Uterus (tissue), 4 donors: Measurements from ENCODE around the gene SPRR2B. TPM values are rescaled to one million over a fixed set of nuclear protein-coding genes. Genes with fewer than 3 reads are reported as not detected.
"Not testable (repeated sequence)": the region's sequence is repeated elsewhere in the genome, so short reads cannot be mapped to it uniquely, and the experiment has no call there.

Source experiments
- DNase-seq, 2 donors: peaks; one replicate each; pipeline ENCODE4 v3.0.0-alpha.2; 2019 to 2020
- H3K27ac ChIP-seq, 2 donors: fragments of 200-600 bp; sonication (generic); 1 replicate in 1 of 2; 2 replicates in 1 of 2; pipeline ENCODE4 v1.5.1; 2016 to 2018
- H3K27me3 ChIP-seq, 2 donors: fragments of 200-600 bp; sonication (generic); one replicate each; pipeline ENCODE4 v1.5.1; 2018 to 2019; ENCODE audit warnings: control low read depth in 1 of 2
- H3K36me3 ChIP-seq, 2 donors: fragments of 200-600 bp; sonication (generic); one replicate each; pipeline ENCODE4 v1.5.1; 2019; ENCODE audit warnings: control low read depth in 1 of 2
- H3K4me1 ChIP-seq, 2 donors: fragments of 200-600 bp; sonication (generic); one replicate each; pipeline ENCODE4 v1.5.1; 2018 to 2019; ENCODE audit warnings: control low read depth in 1 of 2
- H3K4me3 ChIP-seq, 2 donors: fragments of 200-600 bp; sonication (generic); 1 replicate in 1 of 2; 2 replicates in 1 of 2; pipeline ENCODE4 v1.5.1; 2018 to 2019; ENCODE audit warnings: mild to moderate bottlenecking in 1 of 2
- H3K9me3 ChIP-seq, 2 donors: fragments of 200-600 bp; sonication (generic); one replicate each; pipeline ENCODE4 v1.5.1; 2019; ENCODE audit warnings: control low read depth in 1 of 2
- CTCF ChIP-seq, 4 experiments: fragments of 200-600 bp in 2 of 4; fragments of 450-650 bp in 2 of 4; sonication (generic) in 2 of 4; IDR thresholded peaks; one replicate each; pipeline ENCODE4 v1.5.1; 2016 to 2019; ENCODE audit warnings: antibody characterized with exemption in 4 of 4, mild to moderate bottlenecking in 2 of 4, moderate library complexity in 1 of 4
- POLR2A ChIP-seq, 2 donors: fragments of 450-650 bp; IDR thresholded peaks; one replicate each; pipeline ENCODE4 v1.6.1; 2016; ENCODE audit warnings: antibody characterized with exemption in 2 of 2, mild to moderate bottlenecking in 1 of 2, moderate library complexity in 1 of 2
- intact Hi-C: fragments of 100-400 bp; cut with DNase I; formaldehyde crosslinking; loops from one replicate; pipeline ENCODE4 v1.15.1; 2023; ENCODE audit warnings: low total_unique reads
- small RNA-seq: library from RNA; depleted of rRNA; stranded (forward); fragments of <200 nt; gene quantifications from one replicate; pipeline ENCODE3, GENCODE V24; 2016
- total RNA-seq, 4 donors: library from RNA; depleted of rRNA in 3 of 4; stranded (reverse); fragments of >200 nt in 3 of 4; gene quantifications; one replicate each; pipeline versions ENCODE4 v1.1.0 to v1.2.4, GENCODE V29; 2014 to 2023
- donor health status: DM: yes; HTN: yes; CAD: no.

SPRR2B gene
- total RNA-seq, 4 donors from 2014 or later = not detected

- no peaks in the 10 kb centered on the region for H3K27me3 ChIP-seq
- no peaks in the 10 kb centered on the region for H3K4me1 ChIP-seq
- intact Hi-C loops = no loop called here
- H3K27ac ChIP-seq = no peak overlapping the region
- TF ChIP-seq POLR2A (IDR thresholded peaks at IDR 0.05) = no peak
- TF ChIP-seq CTCF (IDR thresholded peaks at IDR 0.05) = no peak
- H3K4me3 ChIP-seq = no peak overlapping the region
- H3K9me3 ChIP-seq = no peaks in the 10 kb centered on the region
- H3K36me3 ChIP-seq = no peaks in the 10 kb centered on the region
- no peak for DNase-seq
Observed at GRCh38 chr1:153025797-153026196, 45.6 kb downstream of the SPRR2B start.

GRCh38 chr1:153024413-153024812 lies 47.0 kb downstream of the SPRR2B start:
- no peak overlapping the region for H3K27ac ChIP-seq
- TF ChIP-seq CTCF (IDR thresholded peaks at IDR 0.05) = no peak
- TF ChIP-seq POLR2A (IDR thresholded peaks at IDR 0.05) = no peak
- H3K4me3 ChIP-seq = no peak overlapping the region
- no peaks in the 10 kb centered on the region for H3K27me3 ChIP-seq
- no peaks in the 10 kb centered on the region for H3K9me3 ChIP-seq
- H3K4me1 ChIP-seq = no peaks in the 10 kb centered on the region
- DNase-seq = no peak
- H3K36me3 ChIP-seq = no peaks in the 10 kb centered on the region
- intact Hi-C loops = no loop called here

- Histone ChIP-seq H3K27me3 (no peaks in the 10 kb centered on the region), H3K4me1 (no peaks in the 10 kb centered on the region), H3K9me3 (no peaks in the 10 kb centered on the region), H3K36me3 (no peaks in the 10 kb centered on the region), H3K27ac (no peak overlapping the region), H3K4me3 (no peak overlapping the region)
- intact Hi-C loops = no loop called here
- no peak for DNase-seq
- TF ChIP-seq POLR2A (IDR thresholded peaks at IDR 0.05) = no peak
- no peak for TF ChIP-seq CTCF (IDR thresholded peaks at IDR 0.05)
Observed at GRCh38 chr1:153023109-153023508, 48.3 kb downstream of the SPRR2B start.

GRCh38 chr1:153022340-153022739 lies 49.1 kb downstream of the SPRR2B start:
- H3K27ac ChIP-seq, intact Hi-C loops, H3K9me3 ChIP-seq, DNase-seq, H3K4me1 ChIP-seq, H3K27me3 ChIP-seq, H3K4me3 ChIP-seq, H3K36me3 ChIP-seq: not testable (repeated sequence)

GRCh38 chr1:153021829-153022228 lies 49.6 kb downstream of the SPRR2B start:
- H3K4me3 ChIP-seq, DNase-seq, H3K36me3 ChIP-seq, H3K27me3 ChIP-seq, H3K9me3 ChIP-seq, intact Hi-C loops, H3K4me1 ChIP-seq, H3K27ac ChIP-seq: not testable (repeated sequence)

Small RNAs within 50 kb of the gene (small RNA-seq; reads per million reads assigned to genes)
- gene AL356867.1 = not detected

Other genes starting within 250 kb of the SPRR2B start
- gene LCE1A, start 244.1 kb downstream of the SPRR2B start, total RNA-seq = not detected
- not detected for gene LCE6A, start 228.8 kb downstream of the SPRR2B start, total RNA-seq
- gene LCE7A, start 211.6 kb downstream of the SPRR2B start, total RNA-seq = not detected
- gene SMCP, start 193.3 kb downstream of the SPRR2B start, total RNA-seq = not detected
- gene IVL, start 163.1 kb downstream of the SPRR2B start, total RNA-seq = not detected
- not detected for gene SPRR5, start 124.4 kb downstream of the SPRR2B start, total RNA-seq
- gene SPRR4, start 101.0 kb downstream of the SPRR2B start, total RNA-seq = not detected
- gene SPRR1A, start 87.5 kb downstream of the SPRR2B start, total RNA-seq = not detected
- under 1 TPM in 2 of 4 donors, not detected in 2; 0.69 to 0.70 TPM for gene SPRR3, start 69.9 kb downstream of the SPRR2B start, total RNA-seq
- not detected for gene SPRR1B, start 40.4 kb downstream of the SPRR2B start, total RNA-seq
- not detected for gene SPRR2D, start 30.5 kb downstream of the SPRR2B start, total RNA-seq
- gene SPRR2A, start 14.1 kb downstream of the SPRR2B start, total RNA-seq = under 1 TPM in 1 of 4 donors, not detected in 3; 0.67 TPM
- not detected for gene SPRR2E, start 22.9 kb upstream of the SPRR2B start, total RNA-seq
- gene SPRR2F, start 41.9 kb upstream of the SPRR2B start, total RNA-seq = 1 to 10 TPM in 1 of 4 donors, not detected in 3; 2.8 TPM
- not detected for gene SPRR2G, start 79.3 kb upstream of the SPRR2B start, total RNA-seq
- gene LELP1, start 131.8 kb upstream of the SPRR2B start, total RNA-seq = not detected
- not detected for gene PRR9, start 146.0 kb upstream of the SPRR2B start, total RNA-seq
- gene LORICRIN, start 188.1 kb upstream of the SPRR2B start, total RNA-seq = not detected
- gene PGLYRP3, start 241.3 kb upstream of the SPRR2B start, total RNA-seq = not detected